ENCODE data around the gene CSGALNACT2.

Gene CSGALNACT2

DNA sequence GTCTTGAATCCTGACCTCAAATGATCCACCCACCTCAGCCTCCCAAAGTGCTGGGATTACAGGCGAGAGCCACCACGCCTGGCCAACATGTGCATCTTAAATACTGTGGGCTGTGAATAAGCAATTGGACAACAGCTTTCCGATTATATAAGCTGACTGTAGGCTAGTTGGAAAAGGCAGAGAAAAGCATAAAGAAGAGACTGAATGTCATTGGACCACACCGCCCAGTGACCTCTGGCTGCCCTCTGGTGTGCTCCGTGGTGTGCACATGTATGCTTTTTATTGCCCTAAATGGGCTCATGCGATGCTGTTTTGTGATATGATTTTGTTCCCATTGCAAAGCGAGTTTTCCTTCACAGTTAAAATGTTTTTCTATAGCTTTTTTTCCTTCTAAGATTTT, 15.4 kb upstream of the CSGALNACT2 start:
- no peaks in the 10 kb centered on the region for H3K4me1 ChIP-seq (ENCODE audit: low read depth, poor library complexity, severe bottlenecking)
- H3K36me3 ChIP-seq (ENCODE audit: insufficient read depth) = no peaks in the 10 kb centered on the region
- H3K79me2 ChIP-seq (ENCODE audit: insufficient read depth, low read depth) = no peaks in the 10 kb centered on the region
- no peaks in the 10 kb centered on the region for H3K27me3 ChIP-seq (ENCODE audit: insufficient read depth, low read depth)
- no peak overlapping the region for H2AFZ ChIP-seq (ENCODE audit: low read depth)
- H3K9ac ChIP-seq = no peak overlapping the region
- no peak overlapping the region for H3K27ac ChIP-seq
- no peaks in the 10 kb centered on the region for H4K20me1 ChIP-seq (ENCODE audit: insufficient read depth)
- H3K4me3 ChIP-seq (IDR thresholded peaks at IDR 0.05; ENCODE audit: insufficient read depth, low read depth, low read length) = no peak overlapping the region
- TF ChIP-seq, protein P1, sequence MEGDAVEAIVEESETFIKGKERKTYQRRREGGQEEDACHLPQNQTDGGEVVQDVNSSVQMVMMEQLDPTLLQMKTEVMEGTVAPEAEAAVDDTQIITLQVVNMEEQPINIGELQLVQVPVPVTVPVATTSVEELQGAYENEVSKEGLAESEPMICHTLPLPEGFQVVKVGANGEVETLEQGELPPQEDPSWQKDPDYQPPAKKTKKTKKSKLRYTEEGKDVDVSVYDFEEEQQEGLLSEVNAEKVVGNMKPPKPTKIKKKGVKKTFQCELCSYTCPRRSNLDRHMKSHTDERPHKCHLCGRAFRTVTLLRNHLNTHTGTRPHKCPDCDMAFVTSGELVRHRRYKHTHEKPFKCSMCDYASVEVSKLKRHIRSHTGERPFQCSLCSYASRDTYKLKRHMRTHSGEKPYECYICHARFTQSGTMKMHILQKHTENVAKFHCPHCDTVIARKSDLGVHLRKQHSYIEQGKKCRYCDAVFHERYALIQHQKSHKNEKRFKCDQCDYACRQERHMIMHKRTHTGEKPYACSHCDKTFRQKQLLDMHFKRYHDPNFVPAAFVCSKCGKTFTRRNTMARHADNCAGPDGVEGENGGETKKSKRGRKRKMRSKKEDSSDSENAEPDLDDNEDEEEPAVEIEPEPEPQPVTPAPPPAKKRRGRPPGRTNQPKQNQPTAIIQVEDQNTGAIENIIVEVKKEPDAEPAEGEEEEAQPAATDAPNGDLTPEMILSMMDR (conservative IDR thresholded peaks at IDR 0.05; ENCODE audit: low read depth, low read length) = no peak
- H3K4me2 ChIP-seq = no peak overlapping the region

- Histone ChIP-seq H2AFZ (ENCODE audit: low read depth) (no peak overlapping the region), H3K9ac (no peak overlapping the region), H3K27me3 (ENCODE audit: insufficient read depth, low read depth) (no peaks in the 10 kb centered on the region), H3K4me3 (IDR thresholded peaks at IDR 0.05; ENCODE audit: insufficient read depth, low read depth, low read length) (no peak overlapping the region), H3K4me1 (ENCODE audit: low read depth, poor library complexity, severe bottlenecking) (peaks cover under 1% of the 10 kb centered on the region), H3K4me2 (no peak overlapping the region), H3K79me2 (ENCODE audit: insufficient read depth, low read depth) (no peaks in the 10 kb centered on the region), H3K36me3 (ENCODE audit: insufficient read depth) (no peaks in the 10 kb centered on the region), H3K27ac (no peak overlapping the region), H4K20me1 (ENCODE audit: insufficient read depth) (no peaks in the 10 kb centered on the region)
- TF ChIP-seq, protein P1 (conservative IDR thresholded peaks at IDR 0.05; ENCODE audit: low read depth, low read length) = no peak
Measured at GRCh38 chr10:43123361-43124093, 14.7 kb upstream of the CSGALNACT2 start.

- Histone ChIP-seq H3K4me1 (ENCODE audit: low read depth, poor library complexity, severe bottlenecking) (peaks cover 7% of the 10 kb centered on the region), H3K79me2 (ENCODE audit: insufficient read depth, low read depth) (no peaks in the 10 kb centered on the region)
Measured at GRCh38 chr10:43124094-43124521, 14.1 kb upstream of the CSGALNACT2 start.

DNA sequence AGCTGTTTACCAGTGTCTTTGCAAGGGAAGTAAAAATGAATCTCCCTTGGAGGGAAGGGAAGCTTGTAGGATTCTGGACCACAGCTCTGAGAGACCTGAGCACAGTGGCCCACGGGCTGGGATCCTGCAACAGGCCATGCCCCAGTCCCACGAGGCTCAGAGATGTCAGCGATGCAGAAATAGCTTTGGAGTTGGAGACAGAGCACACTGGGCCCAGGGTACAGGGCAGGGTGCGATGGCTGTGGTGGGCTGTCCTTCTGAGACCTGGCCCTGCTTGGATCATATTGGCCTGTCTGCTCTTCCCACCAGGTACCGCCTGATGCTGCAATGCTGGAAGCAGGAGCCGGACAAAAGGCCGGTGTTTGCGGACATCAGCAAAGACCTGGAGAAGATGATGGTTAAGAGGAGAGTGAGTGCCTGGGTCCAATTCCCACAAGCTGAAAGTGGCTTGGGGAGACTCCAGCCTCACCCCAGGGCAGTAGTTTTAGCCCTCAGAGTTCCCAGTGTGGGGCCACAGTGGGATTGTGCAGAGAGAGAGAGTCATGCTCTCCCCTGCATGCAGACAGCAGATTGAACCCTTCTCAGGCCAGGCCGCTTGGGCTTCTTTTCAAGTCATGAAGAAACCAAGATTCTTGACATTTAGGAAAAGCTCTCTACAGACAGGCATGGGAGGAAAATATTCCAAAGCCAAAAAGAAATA, 13.5 kb upstream of the CSGALNACT2 start:
- H3K27me3 ChIP-seq (ENCODE audit: insufficient read depth, low read depth) = no peaks in the 10 kb centered on the region
- H2AFZ ChIP-seq (ENCODE audit: low read depth) = no peak overlapping the region
- no peak overlapping the region for H3K4me3 ChIP-seq (IDR thresholded peaks at IDR 0.05; ENCODE audit: insufficient read depth, low read depth, low read length)
- H3K4me1 ChIP-seq (ENCODE audit: low read depth, poor library complexity, severe bottlenecking) = peaks cover 13% of the 10 kb centered on the region
- H3K4me2 ChIP-seq = no peak overlapping the region
- H3K79me2 ChIP-seq (ENCODE audit: insufficient read depth, low read depth) = no peaks in the 10 kb centered on the region
- no peaks in the 10 kb centered on the region for H3K36me3 ChIP-seq (ENCODE audit: insufficient read depth)
- H3K9ac ChIP-seq = no peak overlapping the region
- TF ChIP-seq, protein P1 (conservative IDR thresholded peaks at IDR 0.05; ENCODE audit: low read depth, low read length) = no peak
- H4K20me1 ChIP-seq (ENCODE audit: insufficient read depth) = no peaks in the 10 kb centered on the region
- no peak overlapping the region for H3K27ac ChIP-seq

More at GRCh38 chr10:43124094-43124521, 14.1 kb upstream of the CSGALNACT2 start:
- H3K36me3 ChIP-seq (ENCODE audit: insufficient read depth) = no peaks in the 10 kb centered on the region
- no peaks in the 10 kb centered on the region for H4K20me1 ChIP-seq (ENCODE audit: insufficient read depth)
- no peak overlapping the region for H3K27ac ChIP-seq
- no peak overlapping the region for H3K9ac ChIP-seq
- TF ChIP-seq, protein P1 (conservative IDR thresholded peaks at IDR 0.05; ENCODE audit: low read depth, low read length) = no peak
- no peak overlapping the region for H2AFZ ChIP-seq (ENCODE audit: low read depth)
- no peak overlapping the region for H3K4me2 ChIP-seq
- H3K4me3 ChIP-seq (IDR thresholded peaks at IDR 0.05; ENCODE audit: insufficient read depth, low read depth, low read length) = no peak overlapping the region
- no peaks in the 10 kb centered on the region for H3K27me3 ChIP-seq (ENCODE audit: insufficient read depth, low read depth)
